Stimulated activated CD4-positive, alpha-beta T cell treated with anti-CD3 and anti-CD28 coated beads, Interleukin-1b, Interleukin-23, amount 100 ng/mL, for 24 hours (primary cell): ENCODE data around the gene AGBL3.

Experiments used
- DNase-seq, 4 experiments: peaks; one replicate each; pipeline ENCODE4 v3.0.0-alpha.2; 2020; ENCODE audit warnings: low read depth in 4 of 4, low spot score in 1 of 4

Gene AGBL3

GRCh38 chr7:134986363-134987251, at the start of gene AGBL3:
AGBL3 (plus strand) TSS chr7:134986508; CDS start chr7:134987934, 1,426 bp downstream.
- DNase-seq = peak; percentile 73 to 90 (median 77)

GRCh38 chr7:134936893-134937510, 49.3 kb upstream of the AGBL3 start:
- DNase-seq = no peak

- DNase-seq = no peak
Measured at GRCh38 chr7:134938141-134938540, 48.2 kb upstream of the AGBL3 start.

GRCh38 chr7:134939136-134939535, 47.2 kb upstream of the AGBL3 start:
- DNase-seq = no peak

GRCh38 chr7:134940729-134941128, 45.6 kb upstream of the AGBL3 start:
- no peak for DNase-seq

- DNase-seq = no peak
Measured at GRCh38 chr7:134941185-134941900, 45.0 kb upstream of the AGBL3 start.

GRCh38 chr7:134941952-134942351, 44.4 kb upstream of the AGBL3 start:
- DNase-seq = no peak

- no peak for DNase-seq
Measured at GRCh38 chr7:134942690-134943466, 43.4 kb upstream of the AGBL3 start.

GRCh38 chr7:134943785-134944400, 42.4 kb upstream of the AGBL3 start:
- DNase-seq = no peak

GRCh38 chr7:134945691-134946090, 40.6 kb upstream of the AGBL3 start:
- DNase-seq = no peak

GRCh38 chr7:134946260-134946659, 40.0 kb upstream of the AGBL3 start:
- DNase-seq = no peak

- DNase-seq = no peak
Measured at GRCh38 chr7:134947329-134947728, 39.0 kb upstream of the AGBL3 start.

GRCh38 chr7:134947831-134948230, 38.5 kb upstream of the AGBL3 start:
- no peak for DNase-seq

- DNase-seq = no peak
Measured at GRCh38 chr7:134948246-134948645, 38.1 kb upstream of the AGBL3 start.

- DNase-seq = no peak
Measured at GRCh38 chr7:134948736-134949135, 37.6 kb upstream of the AGBL3 start.

GRCh38 chr7:134949171-134949570, 37.1 kb upstream of the AGBL3 start:
- no peak for DNase-seq

GRCh38 chr7:134954197-134955082, 31.9 kb upstream of the AGBL3 start:
- no peak for DNase-seq

GRCh38 chr7:134957005-134957404, 29.3 kb upstream of the AGBL3 start:
- no peak for DNase-seq

- no peak for DNase-seq
Measured at GRCh38 chr7:134959810-134960209, 26.5 kb upstream of the AGBL3 start.
